CD4-positive, alpha-beta T cell (primary cell): ENCODE measurements around the gene FNBP1. TPM values are rescaled to one million over a fixed set of nuclear protein-coding genes. Genes with fewer than 3 reads are reported as not detected.

Experiments
- ATAC-seq: fragments of 200-7000 bp; cut with Tn5 transposase; one replicate; pipeline ENCODE4 v1.10.0; 2022; ENCODE audit warnings: mild to moderate bottlenecking; ENCODE audit not compliant: poor library complexity
- CTCF ChIA-PET: fragments of 350-600 bp; sonication (Branson Sonifier 250); formaldehyde crosslinking; loops from one replicate; lab custom pipeline; 2021; ENCODE audit warnings: antibody characterized with exemption, inconsistent platforms; lab: Charles Lee
- POLR2A ChIA-PET: fragments of 350-600 bp; sonication (Branson Sonifier 250); formaldehyde crosslinking; loops from one replicate; lab custom pipeline; 2021; ENCODE audit warnings: antibody characterized with exemption, inconsistent platforms; lab: Charles Lee
- DNase-seq, 14 experiments: peaks; one replicate each; pipeline ENCODE4 v3.0.0-alpha.2; 2013 to 2020; ENCODE audit warnings: mixed read lengths in 2 of 14
- H3K27ac ChIP-seq, 2 donors: one replicate each; pipeline versions ENCODE4 v1.5.1 to v1.7.0; 2013; ENCODE audit warnings: low read length in 2 of 2, low read depth in 1 of 2, mild to moderate bottlenecking in 1 of 2
- H3K27me3 ChIP-seq, 2 experiments: 1 replicate in 1 of 2; 2 replicates in 1 of 2; pipeline versions ENCODE4 v1.6.1 to v1.7.0; 2013; ENCODE audit warnings: low read length in 2 of 2, control low read depth in 1 of 2, mild to moderate bottlenecking in 1 of 2, moderate library complexity in 1 of 2; ENCODE audit not compliant: insufficient read depth in 2 of 2, control insufficient read depth in 1 of 2
- H3K36me3 ChIP-seq: one replicate; pipeline ENCODE4 v1.6.1; 2013; ENCODE audit warnings: low read length, control low read depth; ENCODE audit not compliant: insufficient read depth
- H3K4me1 ChIP-seq: one replicate; pipeline ENCODE4 v1.6.1; 2013; ENCODE audit warnings: low read length, control low read depth; ENCODE audit not compliant: insufficient read depth
- H3K4me3 ChIP-seq: one replicate; pipeline ENCODE4 v1.5.1; 2013; ENCODE audit warnings: mild to moderate bottlenecking, low read length, moderate library complexity
- H3K9me3 ChIP-seq, 2 experiments: 1 replicate in 1 of 2; 2 replicates in 1 of 2; pipeline versions ENCODE4 v1.6.1 to v1.7.0; 2013; ENCODE audit warnings: low read length in 2 of 2, mild to moderate bottlenecking in 2 of 2, control low read depth in 1 of 2, moderate library complexity in 1 of 2; ENCODE audit not compliant: control insufficient read depth in 1 of 2, insufficient read depth in 1 of 2
- H3K27ac Mint-ChIP-seq: one replicate; pipeline ENCODE4 v1.8.0; 2020; ENCODE audit warnings: mixed read lengths
- H3K27me3 Mint-ChIP-seq: one replicate; pipeline ENCODE4 v1.8.0; 2021; ENCODE audit warnings: mixed read lengths
- H3K36me3 Mint-ChIP-seq: one replicate; pipeline ENCODE4 v1.8.0; 2021; ENCODE audit warnings: low read depth, mixed read lengths
- H3K4me1 Mint-ChIP-seq: one replicate; pipeline ENCODE4 v1.8.0; 2021; ENCODE audit warnings: low read depth, mixed read lengths
- H3K4me3 Mint-ChIP-seq: one replicate; pipeline ENCODE4 v1.8.0; 2020; ENCODE audit warnings: mild to moderate bottlenecking, mixed read lengths
- H3K9me3 Mint-ChIP-seq: one replicate; pipeline ENCODE4 v1.8.0; 2020; ENCODE audit warnings: mixed read lengths
- intact Hi-C, 2 experiments: fragments of 100-400 bp; cut with DNase I in 1 of 2; cut with micrococcal nuclease in 1 of 2; formaldehyde crosslinking; loops; one replicate each; pipeline versions ENCODE4 v1.15.1 to v1.9.0; 2023 to 2025; cut with DNase I, micrococcal nuclease
- total RNA-seq, 174 experiments: library from RNA in 2 of 174; stranded (reverse) in 2 of 174; gene quantifications; one replicate each; pipeline ENCODE4 v1.2.3 and lab custom pipeline; 2021 to 2026
- TF ChIP-seq, protein P1 (sequence below): fragments of 200-600 bp; IDR thresholded peaks from one replicate; pipeline ENCODE4 v1.8.0; 2022; ENCODE audit warnings: antibody characterized with exemption, mild to moderate bottlenecking

FNBP1 gene
- total RNA-seq, 2 experiments from 2014 or later = 166 to 181 TPM

DNA sequence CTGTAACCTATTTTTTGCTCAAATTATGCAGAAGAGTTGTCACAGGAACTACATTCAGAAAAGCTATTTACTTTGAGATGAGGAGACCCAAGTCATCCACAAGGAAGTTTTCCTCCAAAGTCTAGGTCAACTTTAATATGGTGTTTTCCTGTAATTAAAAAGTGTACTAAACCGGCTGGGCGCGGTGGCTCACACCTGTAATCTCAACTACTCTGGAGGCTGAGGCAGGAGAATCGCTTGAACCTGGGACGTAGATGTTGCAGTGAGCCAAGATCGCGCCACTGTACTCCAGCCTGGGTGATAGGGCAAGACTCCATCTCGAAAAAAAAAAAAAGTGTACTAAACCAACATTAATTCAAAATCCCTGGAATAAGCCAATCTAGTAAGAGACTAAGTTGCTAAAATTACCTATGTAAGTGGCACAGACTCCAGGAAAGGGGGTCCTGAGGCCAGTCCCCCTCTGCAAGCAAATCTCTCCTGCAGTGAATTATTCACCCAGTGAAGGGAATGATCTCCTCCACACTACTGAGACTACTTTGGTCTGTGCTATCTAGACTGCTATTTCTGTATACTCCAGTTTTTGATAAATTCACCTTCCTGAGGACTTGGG lies 38.9 kb downstream of the FNBP1 start:
- no peak for DNase-seq
- H3K9me3 ChIP-seq = no peaks in the 10 kb centered on the region
- no peak for ATAC-seq
- TF ChIP-seq, protein P1, sequence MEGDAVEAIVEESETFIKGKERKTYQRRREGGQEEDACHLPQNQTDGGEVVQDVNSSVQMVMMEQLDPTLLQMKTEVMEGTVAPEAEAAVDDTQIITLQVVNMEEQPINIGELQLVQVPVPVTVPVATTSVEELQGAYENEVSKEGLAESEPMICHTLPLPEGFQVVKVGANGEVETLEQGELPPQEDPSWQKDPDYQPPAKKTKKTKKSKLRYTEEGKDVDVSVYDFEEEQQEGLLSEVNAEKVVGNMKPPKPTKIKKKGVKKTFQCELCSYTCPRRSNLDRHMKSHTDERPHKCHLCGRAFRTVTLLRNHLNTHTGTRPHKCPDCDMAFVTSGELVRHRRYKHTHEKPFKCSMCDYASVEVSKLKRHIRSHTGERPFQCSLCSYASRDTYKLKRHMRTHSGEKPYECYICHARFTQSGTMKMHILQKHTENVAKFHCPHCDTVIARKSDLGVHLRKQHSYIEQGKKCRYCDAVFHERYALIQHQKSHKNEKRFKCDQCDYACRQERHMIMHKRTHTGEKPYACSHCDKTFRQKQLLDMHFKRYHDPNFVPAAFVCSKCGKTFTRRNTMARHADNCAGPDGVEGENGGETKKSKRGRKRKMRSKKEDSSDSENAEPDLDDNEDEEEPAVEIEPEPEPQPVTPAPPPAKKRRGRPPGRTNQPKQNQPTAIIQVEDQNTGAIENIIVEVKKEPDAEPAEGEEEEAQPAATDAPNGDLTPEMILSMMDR = no peak
- no peak overlapping the region for H3K4me3 ChIP-seq
- H3K27me3 ChIP-seq = no peaks in the 10 kb centered on the region
- Mint-ChIP-seq H3K4me3 (peak overlapping the region; percentile 25), H3K36me3 (peaks cover 73% of the 10 kb centered on the region), H3K4me1 (peaks cover 72% of the 10 kb centered on the region), H3K9me3 (no peaks in the 10 kb centered on the region), H3K27me3 (no peaks in the 10 kb centered on the region), H3K27ac (peak overlapping the region; percentile 81)
- POLR2A ChIA-PET = interaction anchor here (0.9 kb wide), 1 partner anchor 117 kb away, joined by 4 read pairs; no protein-coding TSS in a partner anchor
- peaks cover 13% of the 10 kb centered on the region for H3K36me3 ChIP-seq
- H3K4me1 ChIP-seq = peaks cover 84% of the 10 kb centered on the region
- intact Hi-C loops = no loop called here
- no peak overlapping the region for H3K27ac ChIP-seq
- CTCF ChIA-PET = interaction anchor here (0.9 to 1.5 kb wide), 5 partner anchors 9 to 135 kb away, joined by 3 to 7 read pairs (median 4); no protein-coding TSS in a partner anchor

DNA sequence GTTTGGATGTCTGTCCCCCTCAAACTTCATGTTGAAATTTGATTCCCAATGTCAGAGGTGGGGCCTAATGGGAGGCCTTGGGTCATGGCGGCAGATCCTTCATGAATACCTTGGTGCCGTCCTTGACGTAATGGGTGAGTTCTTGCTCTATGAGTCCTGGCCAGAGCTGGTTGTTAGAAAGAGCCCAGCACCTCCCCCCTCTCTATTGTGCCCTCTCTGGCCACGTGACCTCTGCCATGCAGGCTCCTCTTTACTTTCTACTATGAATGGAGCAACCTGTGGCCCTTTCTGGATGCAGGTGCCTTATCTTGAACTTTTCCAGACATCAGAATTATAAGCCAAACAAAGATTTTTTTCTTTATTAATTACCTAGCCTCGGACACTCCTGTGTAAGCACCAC lies 40.7 kb downstream of the FNBP1 start:
- ChIA-PET CTCF (interaction anchor here (0.9 to 1.2 kb wide), 2 partner anchors 15 to 33 kb away, joined by 3 to 4 read pairs; no protein-coding TSS in a partner anchor), POLR2A (interaction anchor here (0.6 kb wide), 1 partner anchor 38 kb away, joined by 3 read pairs; no protein-coding TSS in a partner anchor)
- Mint-ChIP-seq H3K27me3 (no peaks in the 10 kb centered on the region), H3K4me1 (peaks cover 72% of the 10 kb centered on the region), H3K27ac (peak overlapping the region; percentile 81), H3K36me3 (peaks cover 73% of the 10 kb centered on the region), H3K9me3 (no peaks in the 10 kb centered on the region), H3K4me3 (peak overlapping the region; percentile 42)
- no peak overlapping the region for H3K27ac ChIP-seq
- peaks cover 84% of the 10 kb centered on the region for H3K4me1 ChIP-seq
- no peaks in the 10 kb centered on the region for H3K9me3 ChIP-seq
- TF ChIP-seq, protein P1 = no peak
- H3K27me3 ChIP-seq = no peaks in the 10 kb centered on the region
- no peak for DNase-seq
- ATAC-seq = no peak
- H3K4me3 ChIP-seq = no peak overlapping the region
- intact Hi-C loops = no loop called here
- peaks cover 13% of the 10 kb centered on the region for H3K36me3 ChIP-seq

DNA sequence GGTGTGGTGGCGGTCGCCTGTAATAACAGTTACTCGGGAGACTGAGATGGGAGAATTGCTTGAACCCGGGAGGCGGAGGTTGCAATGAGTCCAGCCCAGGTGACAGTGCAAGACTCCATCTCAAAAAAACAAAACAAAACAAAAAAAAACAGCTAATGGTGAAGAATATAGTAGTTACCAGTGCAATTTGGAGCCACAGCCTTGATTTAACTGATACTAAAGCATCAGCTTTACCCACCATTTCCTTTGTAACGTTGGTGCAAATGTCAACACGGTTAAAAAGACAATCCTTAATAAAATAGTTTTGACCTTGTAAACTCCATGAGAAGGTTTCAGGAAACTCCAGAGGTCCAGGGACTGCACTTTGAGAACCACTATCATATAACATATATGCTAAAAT lies 41.8 kb downstream of the FNBP1 start:
- H3K27ac ChIP-seq = no peak overlapping the region
- no peaks in the 10 kb centered on the region for H3K9me3 Mint-ChIP-seq
- H3K4me1 ChIP-seq = peaks cover 82% of the 10 kb centered on the region
- peaks cover 13% of the 10 kb centered on the region for H3K36me3 ChIP-seq
- no peak overlapping the region for H3K4me3 ChIP-seq
- H3K9me3 ChIP-seq = no peaks in the 10 kb centered on the region
- CTCF ChIA-PET = interaction anchor here (2.3 to 3.4 kb wide), 2 partner anchors 8 to 33 kb away, joined by 5 to 8 read pairs; no protein-coding TSS in a partner anchor
- H3K27me3 Mint-ChIP-seq = no peaks in the 10 kb centered on the region
- peak overlapping the region; percentile 83 for H3K27ac Mint-ChIP-seq
- H3K36me3 Mint-ChIP-seq = peaks cover 66% of the 10 kb centered on the region
- peaks cover 70% of the 10 kb centered on the region for H3K4me1 Mint-ChIP-seq
- H3K4me3 Mint-ChIP-seq = peak overlapping the region; percentile 38
- no peak for ATAC-seq
- POLR2A ChIA-PET = interaction anchor here (0.6 to 1.7 kb wide), 11 partner anchors 10 to 127 kb away, joined by 3 to 6 read pairs (median 4); no protein-coding TSS in a partner anchor
- no peaks in the 10 kb centered on the region for H3K27me3 ChIP-seq
- TF ChIP-seq, protein P1 = no peak
- intact Hi-C loops = loop anchor here in 1 of 2 experiments (2.0 kb wide), 1 partner anchor 16 kb away; no protein-coding TSS in a partner anchor
- peak in 1 of 14 experiments; percentile 40 for DNase-seq
